GM19035 (cell line): ENCODE results near the gene TRMT11.
"Not testable (repeated sequence)": the region's sequence is repeated elsewhere in the genome, so short reads cannot be mapped to it uniquely, and the experiment has no call there.

Source experiments
- ATAC-seq: cut with Tn5 transposase; IDR thresholded peaks from one replicate; pipeline ENCODE4 v1.9.1; 2021; ENCODE audit not compliant: unreplicated experiment

The TRMT11 gene

DNA sequence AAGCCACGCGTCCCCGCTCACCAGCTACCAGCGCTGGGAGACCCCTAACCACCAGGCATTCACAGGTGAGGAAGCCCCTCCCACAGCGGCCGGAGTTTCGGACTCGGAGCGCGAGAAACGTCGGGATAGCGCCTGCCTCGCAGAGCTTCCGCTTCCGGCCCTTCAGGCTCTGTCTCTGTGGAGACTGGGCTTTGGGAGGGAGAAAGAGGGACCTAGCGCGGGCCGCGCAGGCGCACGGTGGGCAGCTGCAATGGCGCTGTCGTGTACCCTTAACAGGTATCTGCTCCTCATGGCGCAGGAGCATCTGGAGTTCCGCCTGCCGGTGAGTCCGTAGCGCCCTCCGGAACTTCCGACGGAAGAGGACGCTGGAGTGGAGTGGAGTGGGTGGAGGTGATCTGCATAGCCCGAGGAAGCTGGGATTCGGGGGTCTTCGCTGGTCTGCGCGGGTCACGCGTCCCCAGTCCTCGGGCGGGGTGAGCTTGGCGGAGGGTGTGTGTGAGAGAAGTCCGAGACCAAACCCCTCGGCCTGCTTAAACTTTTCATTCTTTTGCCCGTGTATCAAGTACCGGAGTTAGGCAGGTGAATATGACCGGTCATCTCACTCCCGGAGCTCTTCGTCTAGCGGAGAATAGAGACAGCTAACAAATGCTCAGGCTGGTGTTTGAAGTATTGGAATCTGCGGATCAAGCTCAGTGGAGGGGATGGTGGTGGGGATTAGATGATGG lies at the start of gene TRMT11:
TSS of gene TRMT11 (plus strand) at position 240 of the 725 bp plus-strand sequence. CDS start at position 251, 11 bp downstream.
- ATAC-seq, result peak; percentile 95

DNA sequence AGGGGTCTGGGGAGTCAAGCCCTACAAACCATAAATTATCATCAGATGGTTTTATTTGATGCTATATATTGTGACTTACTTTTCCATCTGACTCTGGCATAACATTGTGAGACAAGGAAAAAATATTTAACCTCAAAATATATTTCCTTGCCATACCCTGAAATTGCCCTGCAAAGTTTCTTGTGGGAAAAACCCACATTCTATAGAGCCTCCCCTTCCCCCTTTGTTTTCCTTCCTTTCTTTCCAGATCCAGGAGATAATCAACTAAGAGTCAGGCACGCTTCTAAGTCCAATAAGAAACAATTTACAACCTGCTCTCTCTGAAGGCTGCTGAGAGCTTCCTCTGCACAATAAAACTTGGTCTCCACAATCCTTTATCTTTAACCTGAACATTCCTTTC lies 47.3 kb upstream of the TRMT11 start:
- no peak for ATAC-seq

DNA sequence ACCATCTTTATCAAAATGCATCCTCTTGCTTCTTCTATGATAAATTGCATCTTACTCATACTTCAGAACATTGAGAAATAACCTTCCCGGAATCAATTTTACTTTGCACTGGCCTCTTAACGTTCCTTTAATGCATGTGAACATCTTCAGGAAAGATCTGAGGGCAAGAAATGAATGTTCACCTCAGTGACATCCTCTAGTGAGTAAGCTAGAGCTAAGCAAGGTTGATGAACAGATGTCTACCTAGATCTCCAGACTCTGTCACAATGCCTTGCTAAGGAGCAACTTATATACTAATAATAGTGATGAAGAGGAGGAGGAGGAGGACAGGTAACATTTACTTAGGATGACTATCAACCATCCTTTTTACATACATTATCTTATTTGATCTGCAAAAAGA lies 46.5 kb upstream of the TRMT11 start:
- no peak for ATAC-seq

DNA sequence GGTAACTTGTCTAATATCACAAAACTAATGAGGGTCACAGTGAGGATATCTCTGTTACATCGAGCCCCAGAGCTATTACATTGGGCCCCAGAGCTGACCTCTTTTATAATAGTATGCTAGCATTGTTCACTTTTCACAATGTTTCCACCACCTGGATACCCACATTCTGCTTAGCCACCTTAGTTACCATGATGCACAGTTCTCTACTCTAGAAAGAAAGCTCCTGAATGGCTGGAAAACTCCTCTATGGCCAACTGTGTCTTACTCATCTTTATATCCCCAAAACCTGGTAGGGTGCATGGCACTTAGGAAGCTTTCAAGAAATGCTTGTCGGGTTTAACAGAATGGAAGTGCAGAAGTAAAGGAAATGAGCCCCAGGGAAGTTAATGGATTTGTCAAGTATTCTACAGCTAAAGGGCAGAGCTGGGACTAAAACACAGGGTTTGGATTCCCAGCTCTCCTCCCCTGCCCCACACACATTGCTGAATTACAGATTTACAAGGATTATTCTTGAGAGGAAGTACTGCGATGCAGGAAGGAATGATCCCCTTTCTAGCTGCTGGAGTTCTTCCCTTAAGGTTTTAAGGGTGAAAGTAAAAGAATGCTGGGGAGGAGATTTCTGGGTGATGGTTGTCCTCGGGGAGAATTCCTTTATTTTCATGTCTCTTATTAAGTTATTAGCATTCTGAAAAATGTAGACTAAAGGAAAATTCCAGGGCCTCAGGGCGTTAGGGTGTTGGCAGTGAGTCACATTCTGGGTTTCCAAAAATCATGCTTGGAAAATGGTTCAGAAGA lies 45.9 kb upstream of the TRMT11 start:
- ATAC-seq, result no peak

DNA sequence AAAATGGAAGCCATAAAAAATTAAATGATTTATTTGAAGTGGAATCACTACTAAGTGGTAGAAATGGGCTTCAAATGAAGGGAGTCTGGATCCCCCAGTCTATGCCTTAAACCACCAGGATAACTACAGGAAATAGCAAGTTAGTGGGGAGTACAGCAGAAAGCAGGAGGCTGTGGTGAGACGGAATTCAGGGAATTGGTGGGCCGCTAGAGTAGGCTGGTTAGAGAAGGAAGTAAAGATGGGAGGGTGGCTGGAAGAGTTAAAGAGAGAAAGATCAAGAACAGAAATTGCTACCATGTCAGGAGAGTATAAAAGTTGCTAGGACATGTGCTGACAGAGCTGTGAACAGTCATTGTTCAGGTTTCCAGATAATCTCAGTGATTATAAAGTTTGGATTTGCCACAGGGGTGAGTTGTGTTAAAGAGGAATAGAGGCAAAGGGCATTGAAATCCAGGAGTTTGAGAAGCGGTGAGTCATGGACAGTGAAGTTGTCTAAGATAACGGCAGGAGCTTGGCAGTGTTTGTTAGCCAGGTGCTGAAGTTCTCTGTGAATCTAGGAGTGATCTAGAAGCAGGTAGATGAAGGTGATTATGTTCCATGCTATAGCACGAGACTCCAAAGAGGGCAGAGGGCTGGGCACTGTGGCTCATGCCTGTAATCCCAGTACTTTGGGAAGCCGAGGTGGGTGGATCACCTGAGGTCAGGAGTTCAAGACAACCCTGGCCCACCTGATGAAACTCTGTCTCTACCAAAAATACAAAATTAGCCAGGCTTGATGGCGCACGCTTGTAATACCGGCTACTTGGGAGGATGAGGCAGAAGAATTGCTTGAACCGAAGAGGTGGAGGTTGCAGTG lies 43.4 kb upstream of the TRMT11 start:
- ATAC-seq, result no peak

DNA sequence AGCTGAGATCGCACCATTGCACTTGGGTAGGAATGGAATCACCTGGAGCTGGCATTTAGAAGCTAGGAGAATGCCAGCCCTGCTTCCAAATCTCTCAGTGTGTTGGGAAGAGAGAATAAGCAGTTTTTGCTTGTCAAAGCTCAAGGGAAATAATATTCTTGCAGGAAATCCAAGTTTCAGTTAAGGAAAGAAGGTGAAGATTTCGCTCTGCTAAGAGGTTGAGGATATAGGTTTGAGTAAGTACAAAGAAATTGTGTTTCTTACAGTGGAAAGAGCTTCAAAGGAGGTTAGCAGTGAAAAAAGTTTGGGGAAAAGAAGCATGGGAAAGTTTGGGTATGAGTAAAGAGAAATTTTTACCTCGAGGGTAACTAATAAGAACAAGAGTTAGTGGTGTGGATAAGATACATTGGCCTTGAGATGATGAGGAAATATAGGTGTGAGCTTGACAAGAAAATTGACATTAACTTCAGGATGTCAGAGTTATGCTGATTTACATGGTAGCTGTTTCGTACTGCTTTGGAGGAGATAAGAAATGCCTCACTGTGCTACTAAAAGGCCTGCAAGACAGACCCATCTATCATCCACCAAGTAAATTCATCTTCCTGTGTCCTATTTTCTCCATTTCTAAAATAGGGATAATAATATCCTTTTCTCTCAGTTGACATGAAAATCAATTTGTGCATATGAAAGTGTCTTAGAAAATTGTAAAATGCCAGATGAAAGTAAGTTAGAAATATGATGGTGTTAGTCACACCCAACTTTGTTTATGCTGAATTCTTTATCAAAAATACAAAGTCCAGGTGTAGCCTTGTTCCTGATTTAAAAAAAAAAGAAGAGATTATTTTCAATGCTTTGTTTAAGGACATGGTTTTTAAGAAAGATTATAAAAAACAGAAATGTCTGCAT lies 42.6 kb upstream of the TRMT11 start:
- no peak for ATAC-seq

DNA sequence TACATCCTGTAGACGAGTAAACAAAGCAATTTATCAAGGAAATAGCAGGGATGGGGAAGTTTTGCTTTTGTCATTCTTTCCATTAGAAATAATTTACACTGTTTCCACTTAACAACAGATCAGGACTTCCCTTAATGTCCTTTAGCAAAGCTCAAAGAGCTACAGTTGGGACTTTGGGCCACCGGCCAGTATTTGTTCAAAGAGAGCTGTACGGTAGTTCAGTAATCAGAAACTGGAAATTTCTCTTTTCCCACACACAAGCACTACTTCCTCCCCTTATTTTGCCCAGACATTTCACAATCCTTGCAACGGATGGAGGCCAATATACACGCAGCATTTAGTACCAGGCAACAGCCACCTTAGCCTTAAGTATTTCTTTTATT lies 41.9 kb upstream of the TRMT11 start:
- ATAC-seq, result no peak

DNA sequence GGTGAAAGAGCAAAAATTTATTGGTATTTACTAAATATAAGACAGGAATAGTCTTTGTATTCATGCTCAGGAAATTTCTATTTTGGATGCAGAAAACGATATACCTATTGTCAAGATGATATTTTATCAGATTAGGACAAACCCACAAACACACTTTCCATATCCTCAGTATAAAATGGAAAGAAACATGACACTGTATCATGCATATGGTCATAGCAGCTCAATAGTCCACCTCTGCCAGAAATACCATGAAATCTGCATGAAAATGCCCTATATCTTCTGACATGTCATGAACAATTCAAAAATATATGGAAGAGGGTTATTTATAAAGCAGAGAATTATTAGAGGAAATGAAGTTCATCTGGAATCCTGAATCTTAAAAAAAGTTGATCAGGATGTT lies 41.4 kb upstream of the TRMT11 start:
- ATAC-seq, result no peak

DNA sequence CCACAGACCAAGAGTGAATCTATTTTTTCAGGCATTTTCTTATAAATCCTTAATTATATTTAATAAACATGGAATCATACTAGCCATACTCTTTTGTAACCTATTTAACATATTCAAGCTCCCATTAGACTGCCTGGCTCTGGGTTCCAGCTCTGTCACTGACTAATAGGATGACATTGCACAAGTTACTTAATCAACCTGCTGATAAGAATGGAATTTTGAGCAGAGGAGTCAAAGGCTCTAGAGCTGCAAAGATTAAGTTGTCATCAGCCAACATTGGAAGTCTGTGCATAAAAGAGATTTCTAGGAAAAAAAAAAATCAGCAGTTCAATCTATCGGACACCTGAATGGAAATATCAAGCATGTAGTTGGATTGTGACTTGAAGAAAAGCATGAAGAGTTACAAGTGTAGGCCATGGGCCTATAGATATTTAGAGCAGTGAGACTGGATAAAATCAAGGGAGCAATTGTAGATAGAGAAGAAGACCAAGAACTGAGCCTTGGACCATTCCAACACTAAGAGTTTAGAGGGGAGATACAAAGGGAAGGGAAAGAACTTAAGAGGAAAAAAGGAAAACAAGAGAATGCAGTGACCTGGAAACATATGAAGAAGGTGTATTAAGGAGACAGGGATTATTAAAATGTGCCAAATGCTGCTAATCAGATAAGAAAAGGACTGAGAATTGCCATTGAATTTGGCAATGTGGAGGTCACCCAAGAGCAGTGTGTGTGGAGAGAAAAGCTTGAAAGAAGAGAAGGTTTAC lies 40.8 kb upstream of the TRMT11 start:
- ATAC-seq, result no peak

DNA sequence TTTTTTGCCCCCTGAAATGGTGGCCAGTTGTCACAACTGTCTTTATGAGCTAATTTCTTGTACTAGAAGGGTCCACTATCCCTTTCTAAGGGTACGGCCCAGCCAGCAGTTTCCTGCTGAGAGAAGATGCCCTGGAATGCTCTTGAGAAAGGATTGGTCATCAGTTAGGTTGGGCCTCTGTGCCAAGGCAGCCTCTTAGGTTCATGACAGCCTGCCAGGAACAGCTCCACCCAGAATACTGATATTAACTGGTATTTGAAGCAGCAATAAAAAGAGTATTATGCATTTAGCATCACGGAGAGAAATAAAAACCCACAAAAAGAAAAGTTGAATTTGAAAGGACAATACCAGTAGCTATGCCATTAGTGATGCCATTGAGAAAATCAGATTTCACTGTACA lies 38.7 kb upstream of the TRMT11 start:
- no peak for ATAC-seq

DNA sequence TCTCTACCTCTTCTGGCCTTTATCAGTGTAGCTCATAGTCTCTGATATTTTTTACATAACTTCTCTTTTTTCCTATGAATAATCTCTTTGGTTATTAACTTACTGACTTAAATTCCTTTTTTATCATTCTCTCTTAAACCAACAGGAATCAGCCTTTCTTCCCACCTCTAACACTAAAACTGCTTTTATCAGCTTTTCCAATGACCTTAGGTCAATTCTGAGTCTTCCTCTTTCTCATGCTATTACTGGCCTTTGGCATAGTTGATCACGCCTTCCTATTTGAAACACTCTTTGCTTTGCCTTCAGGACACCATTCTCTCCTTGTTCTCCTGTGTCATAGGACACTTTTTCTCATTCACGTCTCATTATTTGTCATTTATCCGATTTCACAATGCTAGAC lies 37.9 kb upstream of the TRMT11 start:
- no peak for ATAC-seq

DNA sequence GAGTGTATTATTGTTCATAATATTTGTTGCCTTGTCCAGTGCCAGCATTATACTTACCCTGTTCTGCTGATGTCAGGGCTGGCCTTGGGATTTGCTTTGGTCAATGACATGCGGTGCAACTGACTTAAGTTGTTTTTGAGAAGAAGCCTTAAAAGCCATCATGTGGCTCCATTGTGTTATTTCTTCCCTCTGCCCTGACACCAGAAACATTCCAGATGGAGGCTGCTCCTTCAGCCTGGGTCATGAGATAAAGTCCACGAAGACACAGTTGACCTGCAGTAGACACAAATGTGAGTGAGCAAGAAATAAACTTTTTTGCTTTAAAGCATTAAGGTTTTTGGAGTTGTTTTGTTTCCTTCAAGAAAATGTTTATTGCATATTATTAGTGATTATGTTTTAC lies 37.3 kb upstream of the TRMT11 start:
- ATAC-seq, result no peak

DNA sequence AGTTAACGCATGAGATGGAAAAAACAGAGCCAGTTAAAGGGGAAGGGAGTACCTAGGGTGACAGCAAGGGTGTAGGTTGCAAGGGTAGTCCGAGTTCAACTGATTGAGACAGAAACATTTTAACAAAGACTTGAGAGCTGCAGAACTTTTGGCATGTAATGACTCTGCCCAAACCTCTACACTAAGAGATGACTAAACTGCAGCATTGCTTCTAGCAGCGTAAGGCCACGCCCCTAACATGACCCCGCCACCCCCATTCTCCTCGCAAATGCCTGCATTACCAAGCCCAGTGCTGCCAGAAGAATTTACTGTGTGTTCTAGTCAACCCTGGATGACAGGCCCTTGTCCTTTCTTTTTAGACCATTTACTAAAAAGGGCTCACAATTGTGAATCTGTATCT lies 36.0 kb upstream of the TRMT11 start:
- ATAC-seq, result no peak

DNA sequence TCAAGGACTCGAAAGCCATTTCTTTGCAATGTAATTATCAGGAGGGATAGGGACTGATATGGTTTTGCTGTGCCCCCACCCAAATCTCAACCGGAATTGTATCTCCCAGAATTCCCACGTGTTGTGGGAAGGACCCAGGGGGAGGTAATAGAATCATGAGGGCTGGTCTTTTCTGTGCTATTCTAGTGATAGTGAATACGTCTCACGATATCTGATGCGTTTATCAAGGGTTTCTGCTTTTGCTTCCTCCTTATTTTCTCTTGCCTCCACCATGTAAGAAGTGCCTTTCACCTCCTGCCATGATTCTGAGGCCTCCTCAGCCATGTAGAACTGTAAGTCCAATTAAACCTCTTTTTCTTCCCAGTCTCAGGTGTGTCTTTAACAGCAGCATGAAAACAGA lies 35.6 kb upstream of the TRMT11 start:
- ATAC-seq, result not testable (repeated sequence)

DNA sequence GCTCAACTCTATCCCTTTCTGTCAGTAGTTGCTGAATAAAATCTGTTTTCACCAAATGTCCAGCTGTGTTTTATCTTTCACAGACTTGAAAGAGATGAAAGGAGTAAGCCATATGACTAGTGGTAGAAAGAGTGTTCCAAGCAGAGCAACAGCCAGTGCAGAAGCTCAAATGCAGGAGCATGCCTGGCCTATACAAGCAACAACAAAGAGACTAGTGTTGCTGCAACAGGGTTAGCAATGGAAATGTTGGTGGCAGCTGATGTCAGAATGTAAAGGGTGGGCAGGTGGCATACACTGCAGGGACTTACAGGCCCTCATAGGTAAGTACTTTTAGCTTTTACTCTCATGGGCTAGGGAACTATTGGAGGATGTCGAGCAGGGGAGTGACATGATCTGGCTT lies 35.0 kb upstream of the TRMT11 start:
- no peak for ATAC-seq

DNA sequence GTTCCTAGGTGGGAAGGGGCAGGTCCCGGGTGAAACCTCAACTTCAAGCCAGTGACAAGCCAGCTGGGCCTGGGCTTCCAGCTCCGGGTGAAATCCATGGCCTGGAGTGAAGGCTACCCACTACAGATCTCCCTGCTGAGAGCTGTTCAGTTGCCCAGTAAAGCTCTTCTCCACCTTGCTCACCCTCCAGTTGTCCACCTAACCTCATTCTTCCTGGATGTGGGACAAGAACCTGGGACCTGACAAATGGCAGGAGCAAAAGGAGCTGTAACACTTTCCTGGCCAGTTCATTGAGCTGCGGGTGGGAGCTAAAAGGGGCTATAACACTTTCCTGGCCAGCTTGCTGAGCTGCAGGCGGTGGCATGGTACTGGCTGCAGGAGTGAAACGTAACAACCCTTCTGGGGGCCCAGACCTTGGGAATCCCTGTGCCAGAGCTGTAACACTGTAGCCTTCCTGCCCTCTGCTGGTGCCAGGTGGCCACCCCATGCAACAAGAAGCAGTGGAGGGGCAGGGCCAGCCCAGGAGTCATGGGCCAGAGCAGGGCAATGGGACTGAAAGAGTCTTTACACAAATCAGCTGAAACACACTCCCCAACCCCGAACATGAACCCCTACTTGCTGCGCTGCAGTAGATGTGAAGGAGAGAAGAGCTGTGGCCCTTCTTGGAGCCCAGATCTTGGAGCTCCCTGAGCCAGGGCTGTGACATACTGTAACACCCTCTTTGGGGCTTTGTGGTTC lies 33.4 kb upstream of the TRMT11 start:
- no peak for ATAC-seq

DNA sequence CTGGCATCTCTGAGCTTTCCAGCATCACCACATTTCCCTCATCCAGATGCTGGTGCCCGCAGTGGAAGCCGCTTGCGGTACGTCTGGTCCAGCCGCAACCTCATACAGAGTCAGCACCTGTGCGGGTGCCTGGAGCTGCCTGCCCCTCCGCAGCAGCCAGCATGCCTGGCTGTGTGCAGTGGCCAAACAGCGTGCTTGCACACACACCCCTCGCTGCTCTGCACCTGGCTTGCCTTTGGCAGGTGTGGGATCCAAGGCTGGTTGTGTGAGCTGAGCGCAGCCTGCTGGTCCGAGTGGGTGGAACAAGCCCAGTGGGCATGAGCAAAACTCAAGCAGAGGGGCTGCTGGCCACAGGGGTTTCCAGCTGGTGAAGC lies 32.9 kb upstream of the TRMT11 start:
- ATAC-seq, result no peak

DNA sequence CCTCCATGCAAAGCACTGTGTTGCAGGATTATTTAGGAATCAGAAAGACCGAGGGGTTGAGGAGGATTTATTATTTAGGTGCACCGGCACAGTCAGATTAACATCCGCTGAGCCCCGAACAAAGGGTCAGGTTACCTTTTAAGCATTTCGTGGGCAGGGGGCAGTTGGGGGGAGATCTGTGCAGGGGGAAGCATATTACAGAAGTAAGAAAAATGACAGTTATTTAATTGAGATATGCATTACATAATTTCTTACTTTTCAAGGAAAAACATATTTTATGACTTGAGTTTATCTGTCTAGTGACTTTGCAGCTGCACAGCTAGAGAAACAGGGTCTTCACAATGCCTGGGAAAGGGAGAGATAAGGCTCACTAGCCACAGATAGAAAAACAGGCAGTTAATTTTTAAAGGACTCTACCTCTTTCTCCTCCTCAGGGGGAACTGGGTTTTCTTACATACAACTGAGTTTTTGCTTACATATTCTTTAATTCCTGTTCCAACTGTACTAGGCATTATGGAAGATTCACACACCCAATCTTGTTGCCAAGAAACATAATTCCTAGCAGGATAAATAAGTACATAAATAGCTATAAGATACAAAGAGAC lies 31.5 kb upstream of the TRMT11 start:
- no peak for ATAC-seq

DNA sequence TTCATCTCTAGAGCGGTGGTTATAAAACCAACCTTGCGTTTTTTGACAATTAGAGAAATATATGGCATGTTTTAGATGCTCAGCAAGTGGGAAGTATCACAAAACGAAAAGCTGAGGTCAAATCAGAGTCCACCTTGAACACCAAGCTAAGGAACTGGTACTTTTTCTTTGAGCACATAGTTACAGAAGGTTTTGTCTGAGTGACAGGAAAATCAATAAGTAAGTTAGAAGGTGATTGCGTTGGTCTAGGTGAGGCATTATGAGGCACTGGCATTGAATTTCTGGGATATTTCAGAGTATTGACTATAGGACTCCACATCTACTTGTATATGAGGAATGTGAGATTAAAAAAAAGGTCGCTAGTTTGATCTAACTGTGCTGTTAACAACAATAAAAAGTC lies 30.4 kb upstream of the TRMT11 start:
- ATAC-seq, result no peak
